ENCODE measurements around the gene KCNJ5. TPM values are rescaled to one million over a fixed set of nuclear protein-coding genes. Genes with fewer than 3 reads are reported as not detected.

KCNJ5 gene
- total RNA-seq, 1 donor from 2014 or later, result 1.6 TPM

GRCh38 chr11:128848815-128849455 lies 42.2 kb upstream of the KCNJ5 start:
- H3K27me3 Mint-ChIP-seq, result peaks cover 15% of the 10 kb centered on the region
- no peaks in the 10 kb centered on the region for H3K36me3 Mint-ChIP-seq
- no peaks in the 10 kb centered on the region for H3K4me1 Mint-ChIP-seq (ENCODE audit: unreplicated experiment)
- peak; percentile 83 for TF ChIP-seq CTCF (conservative IDR thresholded peaks at IDR 0.05)
- no peak for DNase-seq (ENCODE audit: extremely low spot score, unreplicated experiment)
- H3K27ac Mint-ChIP-seq, result no peak overlapping the region
- no peaks in the 10 kb centered on the region for H3K9me3 Mint-ChIP-seq
- no peak overlapping the region for H3K4me3 Mint-ChIP-seq

DNA sequence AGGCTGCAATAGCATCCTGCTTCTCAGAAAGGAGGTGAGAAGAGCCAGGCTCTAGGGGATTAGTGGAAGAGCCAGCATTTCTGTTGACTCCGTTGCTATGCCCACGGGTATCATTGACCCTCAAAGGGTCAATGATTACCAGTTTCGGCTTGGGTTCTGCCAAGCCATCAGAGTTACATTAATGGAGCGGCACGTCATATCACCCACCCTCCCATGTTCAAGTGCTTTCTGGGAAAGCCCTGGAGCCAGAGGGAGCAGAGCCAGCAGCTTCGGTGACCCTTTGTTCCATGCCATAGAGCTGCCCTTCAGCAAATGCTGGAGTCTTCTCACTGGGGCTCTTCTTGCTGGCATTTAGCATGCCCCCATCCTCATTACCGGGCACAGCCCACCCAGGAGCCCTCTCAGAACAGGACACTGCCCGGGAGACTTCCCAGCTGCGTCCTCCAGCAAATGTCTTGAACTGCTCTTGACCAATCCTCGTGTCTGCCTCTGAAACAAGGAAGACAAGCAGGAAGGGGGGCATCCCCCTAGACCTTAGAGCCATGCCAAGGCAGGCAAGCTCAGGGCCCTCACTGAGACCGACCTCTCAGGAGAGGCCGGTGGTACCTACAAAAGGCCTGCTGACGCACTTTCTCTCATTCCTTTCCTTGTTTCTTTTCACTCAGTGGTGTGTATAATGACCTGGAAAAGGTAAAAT lies 38.7 kb upstream of the KCNJ5 start:
- H3K27ac Mint-ChIP-seq, result no peak overlapping the region
- no peaks in the 10 kb centered on the region for H3K4me1 Mint-ChIP-seq (ENCODE audit: unreplicated experiment)
- no peak overlapping the region for H3K4me3 Mint-ChIP-seq
- no peaks in the 10 kb centered on the region for H3K9me3 Mint-ChIP-seq
- no peak for DNase-seq (ENCODE audit: extremely low spot score, unreplicated experiment)
- H3K27me3 Mint-ChIP-seq, result peaks cover 9% of the 10 kb centered on the region
- TF ChIP-seq CTCF (conservative IDR thresholded peaks at IDR 0.05), result no peak
- H3K36me3 Mint-ChIP-seq, result no peaks in the 10 kb centered on the region

DNA sequence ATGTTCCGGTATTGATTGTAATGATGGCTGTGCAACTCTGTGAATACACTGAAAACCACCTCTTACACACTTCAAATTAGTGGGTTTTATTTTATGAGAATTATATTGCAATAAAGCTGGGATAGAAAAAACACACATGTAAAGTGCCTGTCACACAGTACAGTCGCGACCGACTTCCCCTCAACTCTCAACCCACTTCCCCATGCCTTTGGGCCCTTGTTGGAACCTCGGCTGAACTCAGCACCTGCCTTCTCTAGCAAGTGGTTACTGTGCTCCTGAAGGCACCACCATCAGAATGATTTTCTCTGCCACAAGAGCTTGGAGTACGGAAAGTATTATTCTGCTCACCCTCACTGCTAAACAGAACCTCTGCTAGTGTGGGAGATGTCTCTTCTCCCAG lies 37.6 kb upstream of the KCNJ5 start:
- no peak for DNase-seq (ENCODE audit: extremely low spot score, unreplicated experiment)
- TF ChIP-seq CTCF (conservative IDR thresholded peaks at IDR 0.05), result no peak
- H3K27me3 Mint-ChIP-seq, result peaks cover 13% of the 10 kb centered on the region
- H3K36me3 Mint-ChIP-seq, result no peaks in the 10 kb centered on the region
- no peak overlapping the region for H3K4me3 Mint-ChIP-seq
- H3K4me1 Mint-ChIP-seq (ENCODE audit: unreplicated experiment), result no peaks in the 10 kb centered on the region
- no peak overlapping the region for H3K27ac Mint-ChIP-seq
- H3K9me3 Mint-ChIP-seq, result no peaks in the 10 kb centered on the region

GRCh38 chr11:128854841-128855240 lies 36.3 kb upstream of the KCNJ5 start:
- H3K9me3 Mint-ChIP-seq, result no peaks in the 10 kb centered on the region
- H3K4me3 Mint-ChIP-seq, result no peak overlapping the region
- TF ChIP-seq CTCF (conservative IDR thresholded peaks at IDR 0.05), result no peak
- no peak for DNase-seq (ENCODE audit: extremely low spot score, unreplicated experiment)
- peaks cover 10% of the 10 kb centered on the region for H3K27me3 Mint-ChIP-seq
- no peaks in the 10 kb centered on the region for H3K4me1 Mint-ChIP-seq (ENCODE audit: unreplicated experiment)
- H3K36me3 Mint-ChIP-seq, result no peaks in the 10 kb centered on the region
- H3K27ac Mint-ChIP-seq, result no peak overlapping the region

GRCh38 chr11:128856241-128856640 lies 34.9 kb upstream of the KCNJ5 start:
- no peak for DNase-seq (ENCODE audit: extremely low spot score, unreplicated experiment)
- H3K36me3 Mint-ChIP-seq, result no peaks in the 10 kb centered on the region
- H3K27me3 Mint-ChIP-seq, result peaks cover 12% of the 10 kb centered on the region
- no peak overlapping the region for H3K4me3 Mint-ChIP-seq
- H3K4me1 Mint-ChIP-seq (ENCODE audit: unreplicated experiment), result peaks cover 5% of the 10 kb centered on the region
- H3K27ac Mint-ChIP-seq, result no peak overlapping the region
- no peaks in the 10 kb centered on the region for H3K9me3 Mint-ChIP-seq
- no peak for TF ChIP-seq CTCF (conservative IDR thresholded peaks at IDR 0.05)

Data from type B pancreatic cell (in vitro differentiated cells).